Progenitor cell of endocrine pancreas (in vitro differentiated cells): ENCODE measurements around the gene CASP6. TPM values are rescaled to one million over a fixed set of nuclear protein-coding genes. Genes with fewer than 3 reads are reported as not detected.
"Not testable (repeated sequence)": the region's sequence is repeated elsewhere in the genome, so short reads cannot be mapped to it uniquely, and the experiment has no call there.

Experiments used
- DNase-seq: peaks from one replicate; pipeline ENCODE4 v3.0.0; 2021; ENCODE audit warnings: low spot score; ENCODE audit not compliant: unreplicated experiment
- H3K27ac Mint-ChIP-seq: 2 replicates; pipeline ENCODE4 v1.8.0; 2021; ENCODE audit warnings: mild to moderate bottlenecking, moderate library complexity, mixed read lengths
- H3K27me3 Mint-ChIP-seq: 2 replicates; pipeline ENCODE4 v1.8.0; 2021; ENCODE audit warnings: mixed read lengths
- H3K36me3 Mint-ChIP-seq: 2 replicates; pipeline ENCODE4 v1.8.0; 2022; ENCODE audit warnings: mixed read lengths; ENCODE audit not compliant: insufficient read depth
- H3K4me1 Mint-ChIP-seq: 2 replicates; pipeline ENCODE4 v1.8.0; 2021; ENCODE audit warnings: low read depth, mixed read lengths
- H3K4me3 Mint-ChIP-seq: 2 replicates; pipeline ENCODE4 v1.8.0; 2021; ENCODE audit warnings: low read depth, mild to moderate bottlenecking, moderate library complexity, mixed read lengths
- H3K9me3 Mint-ChIP-seq: 2 replicates; pipeline ENCODE4 v1.8.0; 2021; ENCODE audit warnings: low read depth, mixed read lengths
- CTCF ChIP-seq: fragments of 200-600 bp; sonication (generic); IDR thresholded peaks from one replicate; pipeline ENCODE4 v1.5.0; 2021; ENCODE audit warnings: antibody characterized with exemption, mild to moderate bottlenecking; ENCODE audit not compliant: unreplicated experiment
- total RNA-seq: library from RNA; stranded (reverse); gene quantifications from 2 replicates; pipeline ENCODE4 v1.2.1, GENCODE V29; 2021

The CASP6 gene
- total RNA-seq, 1 donor from 2014 or later, result 61.0 TPM

GRCh38 chr4:109690690-109691410 lies 12.4 kb downstream of the CASP6 start:
- Mint-ChIP-seq H3K27ac (no peak overlapping the region), H3K27me3 (no peaks in the 10 kb centered on the region), H3K4me3 (no peak overlapping the region), H3K4me1 (no peaks in the 10 kb centered on the region), H3K9me3 (no peaks in the 10 kb centered on the region), H3K36me3 (peaks cover 36% of the 10 kb centered on the region)
- DNase-seq, result no peak
- no peak for TF ChIP-seq CTCF

- no peak for DNase-seq
- Mint-ChIP-seq H3K27ac (no peak overlapping the region), H3K9me3 (peaks cover 21% of the 10 kb centered on the region), H3K4me3 (no peak overlapping the region), H3K36me3 (peaks cover 54% of the 10 kb centered on the region), H3K4me1 (no peaks in the 10 kb centered on the region), H3K27me3 (no peaks in the 10 kb centered on the region)
- TF ChIP-seq CTCF, result no peak
Measured at GRCh38 chr4:109684727-109685126, 18.5 kb downstream of the CASP6 start.

- Mint-ChIP-seq H3K4me1 (no peaks in the 10 kb centered on the region), H3K36me3 (peaks cover 53% of the 10 kb centered on the region), H3K4me3 (no peak overlapping the region), H3K27me3 (no peaks in the 10 kb centered on the region), H3K27ac (no peak overlapping the region), H3K9me3 (peaks cover 24% of the 10 kb centered on the region)
- TF ChIP-seq CTCF, result no peak
- DNase-seq, result no peak
Measured at GRCh38 chr4:109683621-109684253, 19.5 kb downstream of the CASP6 start.

- no peak overlapping the region for H3K4me3 Mint-ChIP-seq
- no peaks in the 10 kb centered on the region for H3K4me1 Mint-ChIP-seq
- H3K36me3 Mint-ChIP-seq, result peaks cover 53% of the 10 kb centered on the region
- no peak overlapping the region for H3K27ac Mint-ChIP-seq
- no peak for TF ChIP-seq CTCF
- no peaks in the 10 kb centered on the region for H3K27me3 Mint-ChIP-seq
- no peak for DNase-seq
- H3K9me3 Mint-ChIP-seq, result peaks cover 24% of the 10 kb centered on the region
Measured at GRCh38 chr4:109682875-109683274, 20.4 kb downstream of the CASP6 start.

GRCh38 chr4:109678925-109679324 lies 24.3 kb downstream of the CASP6 start:
- not testable (repeated sequence) for H3K4me1 Mint-ChIP-seq, H3K4me3 Mint-ChIP-seq

GRCh38 chr4:109678472-109678871 lies 24.8 kb downstream of the CASP6 start:
- DNase-seq, H3K27me3 Mint-ChIP-seq, H3K4me1 Mint-ChIP-seq, H3K4me3 Mint-ChIP-seq, H3K27ac Mint-ChIP-seq: not testable (repeated sequence)
- Mint-ChIP-seq H3K9me3 (peaks cover 31% of the 10 kb centered on the region), H3K36me3 (peaks cover 32% of the 10 kb centered on the region)

More at GRCh38 chr4:109678925-109679324, 24.3 kb downstream of the CASP6 start:
- DNase-seq, H3K27me3 Mint-ChIP-seq, H3K27ac Mint-ChIP-seq: not testable (repeated sequence)
- Mint-ChIP-seq H3K36me3 (peaks cover 36% of the 10 kb centered on the region), H3K9me3 (peaks cover 34% of the 10 kb centered on the region)
